Keratinocyte (primary cell): ENCODE data around the gene AMBRA1. TPM values are rescaled to one million over a fixed set of nuclear protein-coding genes. Genes with fewer than 3 reads are reported as not detected.

Experiments
- DNase-seq: peaks from one replicate; pipeline ENCODE4 v3.0.0-alpha.2; 2011; ENCODE audit warnings: low read depth, missing footprints, low spot score
- FAIRE-seq: peaks from 2 replicates; lab custom pipeline; 2011; peaks lifted over from hg19 to GRCh38; lab: Jason Lieb, UNC
- H2AFZ ChIP-seq: 2 replicates; pipeline ENCODE4 v1.6.0; 2012; ENCODE audit warnings: low read length, control low read depth, inconsistent platforms; ENCODE audit not compliant: control insufficient read depth
- H3K27ac ChIP-seq: 2 replicates; pipeline ENCODE4 v1.5.1; 2011; ENCODE audit warnings: low read length; ENCODE audit not compliant: control insufficient read depth, insufficient read depth
- H3K27me3 ChIP-seq: 3 replicates; pipeline ENCODE4 v1.6.0; 2011; ENCODE audit warnings: low read length; ENCODE audit not compliant: control insufficient read depth, insufficient read depth; ENCODE audit errors: extremely low read depth
- H3K36me3 ChIP-seq, 2 experiments: 2 replicates in 1 of 2; 3 replicates in 1 of 2; pipeline ENCODE4 v1.5.1; 2011; ENCODE audit warnings: low read length in 2 of 2, mild to moderate bottlenecking in 1 of 2; ENCODE audit not compliant: control insufficient read depth in 2 of 2, insufficient read depth in 2 of 2; ENCODE audit errors: extremely low read depth in 1 of 2
- H3K4me1 ChIP-seq: 3 replicates; pipeline ENCODE4 v1.5.1; 2011; ENCODE audit warnings: low read length; ENCODE audit not compliant: control insufficient read depth, insufficient read depth; ENCODE audit errors: extremely low read depth
- H3K4me2 ChIP-seq: 3 replicates; pipeline ENCODE4 v1.6.0; 2011; ENCODE audit warnings: low read depth, low read length; ENCODE audit not compliant: control insufficient read depth, insufficient read depth; ENCODE audit errors: extremely low read depth
- H3K4me3 ChIP-seq, 3 experiments: fragments of 200-600 bp in 1 of 3; sonication (generic) in 1 of 3; 2 replicates in 2 of 3; 3 replicates in 1 of 3; pipeline ENCODE4 v1.5.1; 2011 to 2016; ENCODE audit warnings: low read length in 3 of 3, mild to moderate bottlenecking in 3 of 3, control low read depth in 2 of 3, inconsistent platforms in 1 of 3, low read depth in 1 of 3, mixed read lengths in 1 of 3, mixed run types in 1 of 3, moderate library complexity in 1 of 3; ENCODE audit not compliant: control insufficient read depth in 2 of 3, insufficient read depth in 2 of 3; ENCODE audit errors: extremely low read depth in 1 of 3
- H3K79me2 ChIP-seq: 2 replicates; pipeline ENCODE4 v1.6.0; 2012; ENCODE audit warnings: low read length; ENCODE audit not compliant: control insufficient read depth, insufficient read depth
- H3K9ac ChIP-seq: 3 replicates; pipeline ENCODE4 v1.6.0; 2011; ENCODE audit warnings: low read length; ENCODE audit not compliant: control insufficient read depth, insufficient read depth; ENCODE audit errors: extremely low read depth
- H3K9me1 ChIP-seq: 3 replicates; pipeline ENCODE4 v1.6.0; 2011; ENCODE audit warnings: low read length; ENCODE audit not compliant: control insufficient read depth, insufficient read depth; ENCODE audit errors: extremely low read depth
- H3K9me3 ChIP-seq: 2 replicates; pipeline ENCODE4 v1.5.1; 2012; ENCODE audit warnings: low read depth, low read length; ENCODE audit not compliant: control insufficient read depth
- H4K20me1 ChIP-seq: 3 replicates; pipeline ENCODE4 v1.6.0; 2011; ENCODE audit warnings: low read length; ENCODE audit not compliant: control insufficient read depth, insufficient read depth; ENCODE audit errors: extremely low read depth
- CTCF ChIP-seq, 3 experiments: IDR thresholded peaks in 1 of 3; conservative IDR thresholded peaks in 1 of 3; optimal IDR thresholded peaks in 1 of 3; 2 replicates in 2 of 3; 3 replicates in 1 of 3; pipeline versions ENCODE3 to v1.5.1; 2011; ENCODE audit warnings: low read length in 3 of 3, mild to moderate bottlenecking in 3 of 3, moderate library complexity in 2 of 3, control low read depth in 1 of 3, inconsistent platforms in 1 of 3; ENCODE audit not compliant: insufficient read depth in 2 of 3; ENCODE audit errors: extremely low read depth in 1 of 3
- EZH2 ChIP-seq: IDR thresholded peaks from one replicate; pipeline ENCODE4 v1.6.1; 2012; ENCODE audit warnings: inconsistent platforms, mild to moderate bottlenecking, low read length, moderate library complexity
- dilution Hi-C: fragments of 300-500 bp; cut with MboI; formaldehyde crosslinking; loops from one replicate; pipeline ENCODE4 v1.7.0; 2020; ENCODE audit warnings: low sequenced_read_pairs; ENCODE audit not compliant: extremely low pct_ligation_motif_present
- polyA plus RNA-seq, 5 experiments: library from polyadenylated mRNA; depleted of rRNA in 3 of 5; stranded (reverse) in 3 of 5; stranded (forward) in 1 of 5; unstranded in 1 of 5; fragments of >200 nt; gene quantifications; 1 replicate in 1 of 5; 2 replicates in 3 of 5; 3 replicates in 1 of 5; pipeline versions ENCODE4 v1.2.1 to v1.2.3, GENCODE V29; 2011 to 2012; ENCODE audit warnings: missing spikeins in 2 of 5, low read depth in 1 of 5, low replicate concordance in 1 of 5

Gene AMBRA1
- polyA plus RNA-seq, 1 donor (not counting 4 experiments of a cell fraction or from before 2014, with no cell fraction given), result 10.5 TPM

GRCh38 chr11:46477136-46477535 lies 116.7 kb downstream of the AMBRA1 start:
- Histone ChIP-seq H3K9me1 (peaks cover 2% of the 10 kb centered on the region), H3K9me3 (no peaks in the 10 kb centered on the region), H3K36me3 (no peaks in the 10 kb centered on the region), H3K27ac (no peak overlapping the region), H3K79me2 (no peaks in the 10 kb centered on the region), H3K4me1 (peaks cover 26% of the 10 kb centered on the region), H4K20me1 (no peaks in the 10 kb centered on the region), H3K27me3 (no peaks in the 10 kb centered on the region), H3K9ac (no peak overlapping the region), H2AFZ (no peak overlapping the region), H3K4me3 (no peak overlapping the region), H3K4me2 (no peak overlapping the region)
- dilution Hi-C loops, result no loop called here
- DNase-seq (no peak), FAIRE-seq (no peak)
- TF ChIP-seq CTCF (optimal IDR thresholded peaks at IDR 0.05 in 1 of 3, IDR thresholded peaks at IDR 0.05 in 1 of 3, conservative IDR thresholded peaks at IDR 0.05 in 1 of 3; ENCODE audit: extremely low read depth in 1 of 3, insufficient read depth in 2 of 3, low read length in 3 of 3) (no peak), EZH2 (no peak)

- H3K36me3 ChIP-seq, result no peaks in the 10 kb centered on the region
- dilution Hi-C loops, result no loop called here
- H3K4me1 ChIP-seq, result peaks cover 28% of the 10 kb centered on the region
- H3K27ac ChIP-seq, result no peak overlapping the region
- no peaks in the 10 kb centered on the region for H3K27me3 ChIP-seq
- H2AFZ ChIP-seq, result no peak overlapping the region
- no peaks in the 10 kb centered on the region for H3K79me2 ChIP-seq
- no peak overlapping the region for H3K4me2 ChIP-seq
- TF ChIP-seq CTCF (optimal IDR thresholded peaks at IDR 0.05 in 1 of 3, IDR thresholded peaks at IDR 0.05 in 1 of 3, conservative IDR thresholded peaks at IDR 0.05 in 1 of 3; ENCODE audit: extremely low read depth in 1 of 3, insufficient read depth in 2 of 3, low read length in 3 of 3), result no peak
- no peak for TF ChIP-seq EZH2
- H3K4me3 ChIP-seq, result no peak overlapping the region
- no peaks in the 10 kb centered on the region for H4K20me1 ChIP-seq
- DNase-seq, result no peak
- no peaks in the 10 kb centered on the region for H3K9me3 ChIP-seq
- peaks cover 2% of the 10 kb centered on the region for H3K9me1 ChIP-seq
- H3K9ac ChIP-seq, result no peak overlapping the region
- no peak for FAIRE-seq
Observed at GRCh38 chr11:46475926-46476545, 117.8 kb downstream of the AMBRA1 start.
